Smooth muscle cell (in vitro differentiated cells): ENCODE measurements around the gene WDR77. TPM values are rescaled to one million over a fixed set of nuclear protein-coding genes. Genes with fewer than 3 reads are reported as not detected.

Experiments used
- DNase-seq: peaks from one replicate; lab custom pipeline; 2025; ENCODE audit not compliant: unreplicated experiment; lab: John Stamatoyannopoulos, UW
- H2AFZ ChIP-seq: fragments of 200-600 bp; sonication (generic); 2 replicates; pipeline ENCODE4 v1.6.0; 2016; ENCODE audit warnings: antibody characterized with exemption, low read depth, mild to moderate bottlenecking
- H3F3A ChIP-seq: fragments of 200-600 bp; sonication (generic); 2 replicates; pipeline ENCODE4 v1.6.0; 2017; ENCODE audit warnings: antibody characterized with exemption, low read depth
- H3K27ac ChIP-seq: fragments of 200-600 bp; sonication (generic); 2 replicates; pipeline ENCODE4 v1.5.1; 2016; ENCODE audit warnings: low read depth, mild to moderate bottlenecking
- H3K27me3 ChIP-seq: fragments of 200-600 bp; sonication (generic); 2 replicates; pipeline ENCODE4 v1.6.1; 2016; ENCODE audit warnings: low read depth, mild to moderate bottlenecking
- H3K36me3 ChIP-seq: fragments of 200-600 bp; sonication (generic); 2 replicates; pipeline ENCODE4 v1.5.1; 2016; ENCODE audit warnings: low read depth
- H3K4me1 ChIP-seq: fragments of 200-600 bp; sonication (generic); 2 replicates; pipeline ENCODE4 v1.5.1; 2016; ENCODE audit warnings: low read depth
- H3K4me2 ChIP-seq: fragments of 200-600 bp; sonication (generic); 2 replicates; pipeline ENCODE4 v1.6.0; 2016; ENCODE audit warnings: mild to moderate bottlenecking
- H3K4me3 ChIP-seq: fragments of 200-600 bp; sonication (generic); 2 replicates; pipeline ENCODE4 v1.5.1; 2016; ENCODE audit warnings: mild to moderate bottlenecking
- H3K79me2 ChIP-seq: fragments of 200-600 bp; sonication (generic); 2 replicates; pipeline ENCODE4 v1.6.0; 2016; ENCODE audit warnings: low read depth, mild to moderate bottlenecking
- H3K9ac ChIP-seq: fragments of 200-600 bp; sonication (generic); 2 replicates; pipeline ENCODE4 v1.6.0; 2016; ENCODE audit warnings: low read depth
- H3K9me3 ChIP-seq: fragments of 200-600 bp; sonication (generic); replicated peaks from 2 replicates; pipeline ENCODE4 v1.5.1; 2016; ENCODE audit warnings: low read depth
- H4K20me1 ChIP-seq: fragments of 200-600 bp; sonication (generic); 2 replicates; pipeline ENCODE4 v1.6.0; 2016; ENCODE audit warnings: low read depth
- WGBS: methylation state at CpG from one replicate; pipeline ENCODE4 v1.1.7; 2016; ENCODE audit warnings: low lambda C conversion rate; 5-methylcytosine and 5-hydroxymethylcytosine counted together
- polyA plus RNA-seq: library from polyadenylated mRNA; unstranded; fragments of >200 nt; fragmentation: Nextera tagmentation; extraction: Ambion mirVana; gene quantifications from 2 replicates; pipeline ENCODE4 v1.2.1, GENCODE V29; 2016
- total RNA-seq: library from RNA; depleted of rRNA; stranded (reverse); fragments of >200 nt; gene quantifications from 2 replicates; pipeline ENCODE4 v1.2.3, GENCODE V29; 2014
- TF ChIP-seq, protein P1 (sequence below): fragments of 200-600 bp; sonication (generic); IDR thresholded peaks from 2 replicates; pipeline ENCODE4 v1.5.1; 2017; ENCODE audit warnings: borderline replicate concordance, mild to moderate bottlenecking, antibody characterized with exemption; ENCODE audit not compliant: insufficient read depth, poor library complexity, severe bottlenecking

Gene WDR77
- total and polyA plus RNA-seq, 2 experiments from 2014 or later = 22.5 to 35.0 TPM

DNA sequence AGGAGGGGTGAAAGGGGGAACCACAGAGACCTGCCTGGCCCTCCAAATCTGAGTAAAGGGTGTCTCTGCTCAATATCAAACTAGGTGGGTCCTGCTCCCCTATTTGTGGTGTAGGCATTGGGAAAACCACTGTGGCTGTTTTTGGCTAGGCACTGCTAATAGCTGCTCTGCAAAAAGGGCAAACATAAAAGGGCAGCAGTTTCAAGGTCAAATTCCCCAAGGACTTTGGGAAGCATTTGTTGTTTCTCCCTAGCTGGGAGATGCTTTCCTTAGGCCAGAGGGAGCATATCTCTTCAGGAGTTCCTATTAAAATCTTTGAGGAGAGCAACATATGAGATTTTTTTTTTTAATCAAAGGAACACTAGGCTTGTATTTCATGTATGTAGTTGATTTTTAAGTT lies 27.2 kb upstream of the WDR77 start:
- H3K4me3 ChIP-seq = no peak overlapping the region
- no peaks in the 10 kb centered on the region for H3K4me1 ChIP-seq
- no peaks in the 10 kb centered on the region for H3K79me2 ChIP-seq
- no peaks in the 10 kb centered on the region for H3K27me3 ChIP-seq
- no peaks in the 10 kb centered on the region for H4K20me1 ChIP-seq
- TF ChIP-seq, protein P1, sequence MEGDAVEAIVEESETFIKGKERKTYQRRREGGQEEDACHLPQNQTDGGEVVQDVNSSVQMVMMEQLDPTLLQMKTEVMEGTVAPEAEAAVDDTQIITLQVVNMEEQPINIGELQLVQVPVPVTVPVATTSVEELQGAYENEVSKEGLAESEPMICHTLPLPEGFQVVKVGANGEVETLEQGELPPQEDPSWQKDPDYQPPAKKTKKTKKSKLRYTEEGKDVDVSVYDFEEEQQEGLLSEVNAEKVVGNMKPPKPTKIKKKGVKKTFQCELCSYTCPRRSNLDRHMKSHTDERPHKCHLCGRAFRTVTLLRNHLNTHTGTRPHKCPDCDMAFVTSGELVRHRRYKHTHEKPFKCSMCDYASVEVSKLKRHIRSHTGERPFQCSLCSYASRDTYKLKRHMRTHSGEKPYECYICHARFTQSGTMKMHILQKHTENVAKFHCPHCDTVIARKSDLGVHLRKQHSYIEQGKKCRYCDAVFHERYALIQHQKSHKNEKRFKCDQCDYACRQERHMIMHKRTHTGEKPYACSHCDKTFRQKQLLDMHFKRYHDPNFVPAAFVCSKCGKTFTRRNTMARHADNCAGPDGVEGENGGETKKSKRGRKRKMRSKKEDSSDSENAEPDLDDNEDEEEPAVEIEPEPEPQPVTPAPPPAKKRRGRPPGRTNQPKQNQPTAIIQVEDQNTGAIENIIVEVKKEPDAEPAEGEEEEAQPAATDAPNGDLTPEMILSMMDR = no peak
- no peaks in the 10 kb centered on the region for H3K9me3 ChIP-seq
- no peak for DNase-seq
- H3F3A ChIP-seq = no peaks in the 10 kb centered on the region
- H2AFZ ChIP-seq = no peak overlapping the region
- H3K4me2 ChIP-seq = no peak overlapping the region
- H3K9ac ChIP-seq = no peak overlapping the region
- H3K27ac ChIP-seq = no peak overlapping the region
- H3K36me3 ChIP-seq = no peaks in the 10 kb centered on the region

DNA sequence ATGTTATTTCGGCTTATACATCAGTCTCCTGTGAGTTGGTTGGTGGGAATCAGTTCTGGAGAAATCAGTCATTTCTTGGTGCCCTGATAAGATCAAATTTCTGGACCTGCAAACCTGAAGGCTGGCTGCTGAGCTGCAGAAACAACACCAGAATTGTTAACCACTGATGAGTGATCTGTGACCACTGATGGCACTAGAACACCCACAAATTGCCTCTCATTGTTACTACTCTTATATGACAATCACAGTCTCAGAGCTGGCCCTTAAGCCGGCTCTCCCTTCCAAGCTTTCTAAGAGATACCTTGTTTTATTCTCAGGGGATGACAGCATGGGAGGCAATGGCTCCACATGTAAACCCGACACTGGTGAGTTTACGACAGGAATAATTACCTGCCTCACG lies 26.6 kb upstream of the WDR77 start:
- H3F3A ChIP-seq = no peaks in the 10 kb centered on the region
- no peak overlapping the region for H3K9ac ChIP-seq
- H3K27ac ChIP-seq = no peak overlapping the region
- no peaks in the 10 kb centered on the region for H3K9me3 ChIP-seq
- TF ChIP-seq, protein P1 = no peak
- no peaks in the 10 kb centered on the region for H4K20me1 ChIP-seq
- no peaks in the 10 kb centered on the region for H3K79me2 ChIP-seq
- H3K4me3 ChIP-seq = no peak overlapping the region
- no peak overlapping the region for H3K4me2 ChIP-seq
- H3K36me3 ChIP-seq = no peaks in the 10 kb centered on the region
- H3K27me3 ChIP-seq = no peaks in the 10 kb centered on the region
- H2AFZ ChIP-seq = no peak overlapping the region
- 80% methylated on average over 5 of the region's 5 CpGs for WGBS
- H3K4me1 ChIP-seq = no peaks in the 10 kb centered on the region
- no peak for DNase-seq

DNA sequence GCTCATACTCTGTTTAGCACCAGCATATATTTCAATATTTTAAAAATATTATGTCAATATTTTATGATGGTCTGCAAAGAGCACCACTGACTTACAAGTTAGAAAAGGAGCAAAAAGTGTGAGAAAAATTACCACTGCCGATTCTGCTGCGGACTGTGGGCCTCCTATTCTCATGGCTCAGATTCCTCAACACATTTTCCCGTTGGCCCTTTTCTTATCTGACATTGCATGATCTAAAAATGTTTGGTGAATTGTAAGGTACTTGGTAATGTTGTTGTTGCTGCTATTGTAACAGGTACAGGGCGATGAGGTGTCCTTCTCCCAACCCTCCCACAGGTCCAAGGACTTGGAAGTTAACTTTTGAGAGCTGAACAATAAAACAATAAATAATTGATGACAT lies 25.5 kb upstream of the WDR77 start:
- Histone ChIP-seq H3F3A (no peaks in the 10 kb centered on the region), H2AFZ (no peak overlapping the region), H3K36me3 (no peaks in the 10 kb centered on the region), H3K79me2 (no peaks in the 10 kb centered on the region), H3K4me2 (no peak overlapping the region), H3K4me1 (no peaks in the 10 kb centered on the region), H4K20me1 (no peaks in the 10 kb centered on the region), H3K27ac (no peak overlapping the region), H3K9me3 (no peaks in the 10 kb centered on the region), H3K27me3 (no peaks in the 10 kb centered on the region), H3K4me3 (no peak overlapping the region), H3K9ac (no peak overlapping the region)
- TF ChIP-seq, protein P1 = no peak
- no peak for DNase-seq
- WGBS = 94% methylated on average over 4 of the region's 4 CpGs

DNA sequence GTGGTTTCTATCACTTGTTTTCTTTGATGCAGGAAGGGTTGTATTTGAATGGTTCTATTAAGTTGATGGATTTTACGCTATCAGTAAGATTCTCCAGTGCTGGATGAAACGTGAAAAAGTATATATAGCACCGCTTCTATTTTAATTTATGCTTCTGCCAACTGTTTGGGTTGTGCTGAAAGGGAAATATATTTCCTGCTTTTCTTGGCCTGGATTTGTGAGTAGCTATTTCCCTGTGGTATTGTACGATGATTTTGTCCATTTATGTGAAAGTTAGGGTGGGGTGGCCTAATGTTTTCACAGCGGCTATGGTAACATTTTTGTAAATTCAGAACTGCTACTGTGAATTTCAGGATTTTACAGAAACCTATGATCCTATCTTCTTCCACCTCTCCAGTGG lies 25.1 kb upstream of the WDR77 start:
- Histone ChIP-seq H3K36me3 (no peaks in the 10 kb centered on the region), H3F3A (no peaks in the 10 kb centered on the region), H3K4me3 (no peak overlapping the region), H4K20me1 (no peaks in the 10 kb centered on the region), H3K4me1 (no peaks in the 10 kb centered on the region), H3K79me2 (no peaks in the 10 kb centered on the region), H3K9me3 (no peaks in the 10 kb centered on the region), H2AFZ (no peak overlapping the region), H3K4me2 (no peak overlapping the region), H3K9ac (no peak overlapping the region), H3K27me3 (no peaks in the 10 kb centered on the region), H3K27ac (no peak overlapping the region)
- TF ChIP-seq, protein P1 = no peak
- WGBS = 96% methylated on average over 5 of the region's 5 CpGs
- no peak for DNase-seq
